ENCODE results near the gene ZKSCAN4.

ZKSCAN4 gene

DNA sequence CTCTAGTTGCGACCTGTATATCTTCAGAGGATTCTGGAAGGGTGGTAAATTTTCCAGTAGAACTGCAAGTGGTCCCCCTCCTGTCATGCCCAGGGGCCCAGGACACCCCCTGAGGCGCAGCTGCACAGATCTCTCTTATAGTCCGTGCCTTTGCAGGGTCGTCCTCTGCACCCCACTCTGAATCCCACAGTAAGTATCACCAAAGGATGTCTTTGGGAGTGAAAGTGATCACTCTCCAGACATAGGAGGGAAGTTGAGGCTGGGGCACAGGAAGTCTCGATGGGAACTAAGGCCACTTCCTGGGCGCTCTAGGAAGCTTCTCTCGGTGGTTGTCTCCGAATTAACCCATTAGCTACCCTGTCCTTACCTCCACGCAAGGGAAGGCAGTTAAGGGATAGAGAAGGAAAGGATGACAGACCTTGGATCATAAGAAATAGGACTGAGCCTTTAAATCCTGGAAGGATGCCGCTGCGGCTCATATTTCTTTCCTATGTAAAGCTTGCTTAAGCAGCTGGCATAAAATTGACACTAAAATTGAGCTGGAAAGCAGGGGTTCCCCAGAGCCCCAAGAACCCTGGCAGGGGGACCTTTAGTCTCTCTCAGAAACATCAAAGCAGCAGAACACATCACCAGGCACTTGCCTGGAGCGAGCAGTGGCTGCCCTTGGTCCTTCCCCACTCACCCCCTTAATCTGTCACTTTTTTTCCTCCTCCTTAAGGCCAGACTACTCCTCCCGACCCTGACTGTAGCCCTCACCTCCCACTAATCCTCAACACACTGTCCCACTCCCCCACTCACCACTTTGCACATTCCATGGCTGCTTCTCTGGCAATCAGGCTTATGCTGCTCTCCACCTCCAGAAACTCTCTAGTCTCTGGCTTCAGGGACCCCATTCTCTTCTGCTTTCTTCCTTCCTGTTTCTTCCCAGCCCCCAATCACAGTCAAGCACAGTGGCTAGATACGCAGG is at the start of gene ZKSCAN4:
Gene ZKSCAN4, minus strand, starts transcription at position 261 of the 967 bp plus-strand sequence. CDS start 289 bp downstream, outside the sequence.
- peak; percentile 86 for DNase-seq

DNA sequence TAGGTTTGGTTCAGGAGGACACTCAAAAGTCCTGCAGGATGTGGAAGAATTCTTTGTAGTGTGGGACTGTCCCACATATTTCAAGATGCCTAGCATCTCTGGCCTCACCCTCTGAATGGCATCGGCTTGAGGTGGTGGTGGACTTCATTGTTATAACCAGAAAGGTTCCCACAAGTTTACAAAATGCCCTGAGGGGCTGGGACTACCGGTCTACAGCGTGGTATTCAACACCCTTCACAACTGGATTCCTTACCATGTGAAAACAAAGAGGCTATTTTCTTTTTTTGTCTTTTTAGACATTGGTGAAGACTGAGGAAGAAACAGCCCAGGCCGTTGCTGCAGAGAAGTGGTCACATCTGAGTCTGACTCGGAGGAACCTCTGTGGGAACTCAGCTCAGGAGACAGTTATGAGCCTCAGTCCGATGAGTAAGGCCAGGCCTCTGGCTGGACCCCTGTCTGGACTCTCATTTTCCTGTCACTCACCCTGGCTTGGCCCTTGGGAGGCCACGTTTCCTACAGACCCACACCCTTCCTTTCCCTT is 44.5 kb upstream of the ZKSCAN4 start:
- no peak for DNase-seq

DNA sequence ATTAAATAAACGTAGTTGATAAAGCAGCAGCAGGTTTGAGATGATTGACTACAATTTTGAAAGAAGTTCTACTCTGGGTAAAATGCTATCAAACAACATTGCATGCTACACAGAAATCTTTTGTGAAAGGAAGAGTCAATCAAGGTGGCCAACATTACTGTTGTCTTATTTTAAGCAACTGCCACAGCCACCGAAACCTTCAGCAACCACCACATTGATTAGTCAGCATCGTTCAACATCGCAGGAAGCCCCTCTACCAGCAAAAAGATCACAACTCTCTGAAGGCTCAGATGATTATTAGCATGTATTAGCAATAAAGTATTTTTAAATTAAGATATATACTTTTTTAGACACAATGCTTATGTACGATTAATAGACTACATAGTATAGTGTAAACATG is 43.3 kb upstream of the ZKSCAN4 start:
- DNase-seq = no peak

DNA sequence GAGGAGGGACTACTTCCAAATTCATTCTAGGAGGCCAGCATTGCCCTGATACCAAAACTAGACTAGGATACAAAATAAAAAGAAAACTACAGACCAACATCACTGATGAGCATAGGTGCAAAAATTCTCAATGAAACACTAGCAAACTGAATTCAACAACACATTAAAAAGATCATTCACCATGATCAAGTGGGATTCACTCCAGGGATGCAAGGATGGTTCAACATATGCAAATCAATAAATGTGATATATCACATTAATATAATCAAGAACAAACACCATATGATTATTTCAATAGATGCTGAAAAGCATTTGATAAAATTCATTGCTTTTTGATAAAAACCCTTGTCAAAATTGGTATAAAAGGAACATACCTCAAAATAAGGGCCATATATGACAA is 39.5 kb upstream of the ZKSCAN4 start:
- no peak for DNase-seq

DNA sequence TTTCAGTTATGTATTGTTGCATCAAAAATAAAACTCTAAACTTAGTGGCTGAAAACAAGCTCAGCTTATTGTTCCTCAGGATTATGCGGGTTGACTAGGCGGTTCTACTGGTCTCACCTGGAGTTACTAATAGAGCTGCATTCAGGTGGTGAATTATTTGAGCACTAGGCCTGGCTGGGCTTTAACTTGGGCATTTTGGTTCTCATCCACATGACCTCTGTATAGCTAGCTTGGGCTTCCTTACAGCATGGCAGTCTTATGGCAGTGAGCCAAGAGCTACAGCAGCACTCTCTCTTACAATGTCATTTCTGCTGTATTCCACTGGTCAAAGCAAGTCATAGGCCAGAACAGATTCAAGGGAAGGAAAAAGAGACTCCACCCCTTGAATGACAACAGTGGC is 30.9 kb upstream of the ZKSCAN4 start:
- DNase-seq = no peak

DNA sequence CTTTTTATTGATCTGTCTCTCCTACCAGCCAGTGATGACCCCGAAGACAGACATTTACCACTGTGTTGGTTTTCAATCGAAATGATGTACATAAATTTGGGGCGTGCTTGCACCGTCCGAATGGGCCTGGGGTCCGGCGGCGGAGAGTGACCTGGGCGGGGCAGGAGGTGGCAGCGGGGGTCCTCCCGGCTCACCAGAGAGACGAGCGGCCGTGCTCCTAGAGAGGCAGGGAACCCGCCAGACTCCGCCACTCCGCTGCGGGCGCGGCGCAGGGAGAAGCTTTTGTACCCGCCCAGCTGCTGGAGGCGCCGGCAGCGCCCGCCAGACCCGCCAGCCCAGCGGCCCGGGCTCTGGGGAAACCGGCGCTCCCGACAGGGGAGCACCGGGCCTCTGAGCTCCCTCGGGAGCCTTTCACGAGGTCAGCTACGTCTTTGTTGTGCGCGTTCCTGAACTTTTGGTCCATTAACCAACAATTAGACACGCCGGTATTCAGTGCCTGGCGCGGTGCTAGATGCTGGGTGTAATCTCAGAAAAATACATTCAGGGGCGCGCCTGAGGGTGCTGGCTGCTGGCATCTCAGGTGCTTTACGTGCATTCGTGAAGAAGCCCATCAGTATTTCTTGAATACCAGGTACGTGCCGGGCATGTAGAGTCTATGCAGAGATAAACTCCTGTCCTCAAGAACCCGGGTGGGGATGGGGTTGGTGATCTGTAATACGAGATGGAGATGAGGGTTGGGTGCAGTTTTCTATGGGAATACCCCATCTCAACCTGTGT is 29.4 kb upstream of the ZKSCAN4 start, which contains the start of gene PGBD1:
Gene PGBD1, plus strand, starts transcription at position 285 of the 777 bp plus-strand sequence. CDS start 2,242 bp downstream, outside the sequence.
- peak; percentile 82 for DNase-seq

DNA sequence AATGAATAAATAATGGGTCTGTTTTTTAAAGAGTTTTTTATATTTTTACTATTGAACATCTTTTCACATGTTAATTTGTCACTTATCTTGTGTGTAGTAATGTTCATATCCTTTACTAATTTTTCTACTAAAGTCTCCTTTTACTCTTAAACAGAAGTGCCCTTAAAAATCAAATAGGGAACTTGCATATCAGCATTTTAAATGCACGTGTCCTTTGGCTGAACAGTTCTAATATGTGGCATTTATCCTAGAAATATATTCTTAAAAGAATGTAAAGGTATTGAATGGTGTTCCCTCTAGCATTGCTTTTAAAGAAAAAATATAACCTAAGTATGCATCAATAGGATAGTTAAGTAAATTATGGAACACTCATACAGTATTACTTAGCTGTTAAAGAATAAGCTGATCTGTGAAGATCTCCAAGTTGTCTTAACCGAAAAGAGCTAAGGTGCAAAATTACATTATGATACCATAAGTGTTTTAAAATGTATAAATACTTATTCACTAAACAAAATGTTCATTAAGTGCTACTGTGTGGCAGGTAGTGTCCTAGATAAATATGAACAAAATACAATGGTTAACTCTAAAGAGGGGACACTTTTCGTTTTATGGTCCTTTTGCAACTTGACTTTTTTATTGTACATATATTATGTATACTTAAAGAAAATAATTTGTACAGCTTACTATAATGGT is 28.7 kb upstream of the ZKSCAN4 start:
- DNase-seq = no peak

DNA sequence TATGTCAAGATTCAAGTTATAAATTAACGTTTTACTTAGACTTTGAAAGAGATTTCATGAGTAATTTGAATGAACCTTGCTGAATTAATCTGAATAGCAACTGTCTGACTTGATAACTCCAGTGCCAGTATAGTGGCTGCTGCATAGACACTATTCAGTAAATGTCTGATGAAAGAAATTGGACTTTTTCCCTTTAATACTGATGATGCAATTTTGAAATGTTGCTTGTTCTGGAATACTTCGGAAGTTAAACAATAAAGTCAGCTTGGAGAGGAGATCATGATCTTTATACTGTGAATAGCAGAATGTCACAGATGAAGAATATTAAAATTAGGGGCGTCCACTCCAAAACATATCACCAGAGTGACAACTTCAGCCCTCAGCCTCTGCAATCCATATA is 25.7 kb upstream of the ZKSCAN4 start:
- DNase-seq = no peak

DNA sequence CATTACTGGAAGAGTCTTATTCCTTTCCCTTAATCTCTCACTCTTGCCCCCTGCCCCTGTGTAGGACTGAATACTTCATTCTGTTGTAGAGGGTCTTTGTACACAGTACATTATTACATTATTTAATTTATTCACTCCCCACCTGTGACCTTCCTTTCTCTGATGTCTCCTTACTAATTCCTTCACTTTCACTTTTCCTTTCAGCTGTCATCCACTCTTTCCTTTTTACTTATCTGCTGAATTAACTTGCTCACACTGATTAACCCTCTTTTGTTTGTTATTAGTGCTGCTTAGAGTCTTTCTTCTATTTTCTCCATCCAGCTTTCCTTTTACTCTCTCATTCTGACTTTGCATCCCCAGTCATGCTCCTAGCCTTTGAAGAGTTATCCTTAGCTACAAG is 22.8 kb upstream of the ZKSCAN4 start:
- DNase-seq = no peak

DNA sequence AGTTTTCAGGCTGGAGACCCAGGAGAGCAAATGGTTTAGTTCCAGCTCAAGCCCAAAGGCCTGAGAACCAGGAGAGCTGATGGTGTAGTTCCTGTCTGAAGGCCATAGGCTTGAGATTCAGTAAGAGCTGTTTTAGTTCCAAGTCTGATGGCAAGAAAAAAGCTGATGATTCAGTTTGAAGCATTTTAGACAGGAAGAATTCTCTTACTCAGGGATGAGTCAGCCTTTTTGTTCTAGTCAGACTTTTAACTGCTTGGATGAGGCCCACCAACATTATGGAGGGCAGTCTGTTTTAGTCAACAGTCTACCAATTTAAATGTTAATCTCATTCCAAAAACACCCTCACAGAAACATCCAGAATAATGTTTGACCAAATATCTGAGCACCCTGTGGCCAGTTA is 17.4 kb upstream of the ZKSCAN4 start:
- no peak for DNase-seq

DNA sequence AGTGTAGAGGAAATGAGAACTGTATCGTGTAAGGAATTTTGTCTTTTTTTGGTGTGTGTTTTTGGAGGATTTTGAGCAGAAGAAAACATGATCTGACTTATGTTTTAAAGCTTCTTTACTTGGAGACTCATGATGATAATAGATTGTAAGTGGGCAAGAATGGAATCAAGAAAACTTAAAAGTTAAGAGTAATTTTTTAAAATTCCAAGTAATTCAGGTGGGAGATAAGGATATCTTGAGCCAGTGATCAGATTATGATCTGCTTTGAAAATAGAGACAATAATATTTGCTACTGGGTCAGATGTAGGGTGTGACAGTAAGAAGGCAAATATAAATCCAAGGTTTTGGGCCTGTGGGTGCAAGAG is 15.6 kb upstream of the ZKSCAN4 start:
- no peak for DNase-seq

DNA sequence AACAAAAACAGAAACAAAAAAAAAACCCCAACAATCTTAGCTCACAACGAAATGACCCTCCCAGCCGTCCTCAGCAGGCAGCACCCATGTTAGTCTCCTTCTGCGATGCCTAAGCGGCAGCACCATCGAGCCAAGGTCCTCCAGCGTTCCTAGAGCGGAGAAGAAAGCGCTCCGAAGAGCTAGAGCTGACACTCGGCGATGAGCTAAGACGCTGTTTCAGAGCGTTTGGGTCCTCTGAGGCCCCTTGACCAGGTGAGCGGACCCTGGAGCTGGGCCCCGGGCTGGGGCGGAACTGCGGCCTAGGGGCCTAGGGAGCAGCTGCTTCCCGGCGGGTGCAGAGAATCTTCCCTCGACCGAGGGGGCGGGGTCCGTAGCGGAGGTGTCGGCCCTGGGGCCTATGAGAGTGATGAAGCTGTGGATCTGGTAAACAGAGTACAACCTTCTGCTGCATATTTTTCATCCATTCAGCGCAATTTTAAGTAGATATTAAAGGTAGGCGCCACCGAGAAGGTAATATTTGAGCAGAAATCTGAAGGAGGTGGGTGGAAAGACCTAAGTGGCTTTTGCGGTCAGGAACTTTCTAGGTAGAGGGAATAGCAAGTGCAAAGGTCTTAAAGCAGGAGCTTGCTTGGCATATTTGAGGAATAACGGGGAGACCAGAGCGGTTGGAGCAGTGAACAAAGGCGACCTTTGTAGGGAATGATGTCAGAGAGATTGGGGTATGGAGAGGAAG is 15.1 kb upstream of the ZKSCAN4 start, which contains the start of gene ZSCAN26:
Gene ZSCAN26, plus strand, starts transcription at position 182 of the 733 bp plus-strand sequence. CDS start 4,777 bp downstream, outside the sequence.
- peak; percentile 90 for DNase-seq

DNA sequence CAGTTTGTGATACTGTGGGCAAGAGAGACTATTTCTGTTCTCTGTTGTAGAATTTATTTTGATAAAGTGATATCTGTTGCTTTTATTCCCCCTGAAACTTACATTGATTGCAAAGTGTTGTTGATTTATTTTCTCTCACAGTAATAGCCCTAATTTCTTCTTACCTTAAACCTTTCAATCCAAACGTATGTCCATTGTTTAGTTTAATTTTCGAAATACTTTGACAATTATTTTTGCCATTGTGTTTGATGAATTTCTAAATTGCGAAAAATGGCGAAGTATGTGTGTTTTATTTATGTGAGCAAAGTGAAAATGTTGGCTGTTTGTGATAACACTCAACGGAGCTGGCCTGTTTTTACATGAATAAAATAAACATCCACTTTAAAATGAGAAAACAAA is 14.5 kb upstream of the ZKSCAN4 start:
- DNase-seq = no peak

DNA sequence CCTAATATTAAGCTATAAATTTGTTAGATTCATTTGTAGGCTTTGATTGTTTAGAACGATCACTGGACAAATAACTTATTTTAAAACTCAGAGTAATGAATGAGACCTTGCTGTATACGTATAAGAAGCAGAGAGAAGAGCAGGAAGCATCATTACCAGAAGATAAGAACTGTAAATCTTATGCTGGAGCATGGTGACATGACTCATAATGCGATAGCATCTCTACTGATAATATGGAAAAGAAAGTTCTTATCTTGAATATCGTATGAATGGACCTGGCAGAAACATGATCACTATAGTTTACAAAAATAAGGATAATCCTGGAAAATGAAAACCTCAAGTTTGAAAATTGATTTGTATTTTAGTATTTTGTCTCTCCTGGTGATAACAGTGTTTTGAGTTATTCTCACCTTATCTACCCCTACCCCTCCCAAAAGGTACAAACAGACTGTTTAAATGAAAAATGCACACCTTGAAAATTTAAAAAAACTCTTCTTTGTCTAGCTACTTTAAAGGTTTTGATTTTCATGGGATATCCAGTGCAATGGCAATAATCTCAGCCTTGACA is 12.8 kb upstream of the ZKSCAN4 start:
- no peak for DNase-seq

DNA sequence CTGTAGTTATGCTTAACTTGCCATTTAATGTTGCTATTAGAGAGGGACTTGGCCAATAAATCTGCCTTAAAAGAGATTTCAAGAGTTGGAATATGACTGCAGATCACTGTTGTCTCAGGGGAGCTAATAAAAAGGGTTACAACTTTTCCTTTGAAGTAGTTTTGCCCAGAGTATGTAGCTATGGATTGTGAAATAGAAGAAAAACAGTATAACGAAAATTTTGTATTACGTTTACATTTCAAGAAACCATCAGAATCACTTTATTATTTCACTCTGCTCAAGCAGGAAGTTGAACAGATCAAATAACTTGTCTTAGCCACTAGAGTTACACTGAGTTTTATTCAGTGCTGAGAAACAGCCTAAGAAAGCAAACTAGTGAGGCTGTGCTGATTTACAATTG is 11.9 kb upstream of the ZKSCAN4 start:
- DNase-seq = no peak

DNA sequence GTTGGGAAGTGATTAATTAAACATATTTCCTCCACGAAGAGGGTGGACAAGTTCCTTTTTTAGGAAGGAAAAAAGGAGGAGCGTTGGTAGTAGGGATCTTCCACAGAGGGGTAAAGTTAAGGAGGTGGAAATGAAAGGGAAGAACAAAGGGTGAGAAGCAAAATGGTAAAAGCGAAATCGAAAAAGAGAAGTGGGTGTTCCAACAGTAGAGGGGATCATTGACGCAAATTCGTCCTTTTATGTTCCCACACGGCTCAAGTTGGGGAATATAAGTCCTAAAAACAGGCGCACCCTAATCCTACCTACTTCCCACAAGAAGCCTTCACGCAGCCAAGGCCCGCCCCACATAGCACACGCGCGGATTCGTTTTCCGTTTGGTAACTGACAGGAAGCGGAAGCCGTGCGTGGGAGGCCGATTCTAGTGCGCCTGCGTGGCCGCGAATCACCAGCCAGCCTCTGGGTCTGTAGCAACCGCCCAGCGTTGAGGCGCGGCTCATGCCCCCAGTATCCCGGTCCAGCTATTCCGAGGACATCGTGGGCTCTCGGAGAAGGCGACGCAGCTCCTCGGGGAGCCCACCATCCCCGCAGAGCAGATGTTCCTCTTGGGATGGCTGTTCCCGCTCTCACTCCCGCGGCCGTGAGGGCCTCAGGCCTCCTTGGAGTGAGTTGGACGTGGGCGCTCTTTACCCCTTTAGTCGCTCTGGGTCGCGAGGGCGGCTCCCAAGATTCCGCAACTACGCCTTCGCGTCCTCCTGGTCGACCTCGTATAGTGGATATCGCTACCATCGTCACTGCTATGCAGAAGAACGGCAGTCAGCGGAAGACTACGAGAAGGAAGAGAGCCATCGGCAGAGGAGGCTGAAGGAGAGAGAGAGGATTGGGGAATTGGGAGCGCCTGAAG is 7.1 kb upstream of the ZKSCAN4 start, which contains the start of gene NKAPL:
Gene NKAPL, plus strand, starts transcription at position 421 of the 901 bp plus-strand sequence. Its CDS starts 75 bp downstream, at position 496.
- DNase-seq = no peak

DNA sequence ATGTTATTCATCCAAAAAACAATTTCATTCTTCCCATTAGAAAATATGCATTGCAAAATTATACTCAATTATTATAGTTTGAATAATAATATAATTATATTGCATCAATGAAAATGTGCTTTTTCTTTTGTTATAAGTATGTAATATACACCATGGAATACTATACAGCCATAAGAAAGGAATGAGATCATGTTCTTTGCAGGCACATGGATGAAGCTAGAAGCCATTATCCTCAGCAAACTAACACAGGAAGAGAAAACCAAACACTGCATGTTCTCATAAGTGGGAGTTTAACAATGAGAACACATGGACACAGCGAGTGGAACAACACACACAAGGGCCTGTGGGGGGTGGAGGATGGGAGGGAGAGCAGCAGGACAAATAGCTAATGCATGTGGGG is 5.0 kb upstream of the ZKSCAN4 start:
- DNase-seq = no peak

DNA sequence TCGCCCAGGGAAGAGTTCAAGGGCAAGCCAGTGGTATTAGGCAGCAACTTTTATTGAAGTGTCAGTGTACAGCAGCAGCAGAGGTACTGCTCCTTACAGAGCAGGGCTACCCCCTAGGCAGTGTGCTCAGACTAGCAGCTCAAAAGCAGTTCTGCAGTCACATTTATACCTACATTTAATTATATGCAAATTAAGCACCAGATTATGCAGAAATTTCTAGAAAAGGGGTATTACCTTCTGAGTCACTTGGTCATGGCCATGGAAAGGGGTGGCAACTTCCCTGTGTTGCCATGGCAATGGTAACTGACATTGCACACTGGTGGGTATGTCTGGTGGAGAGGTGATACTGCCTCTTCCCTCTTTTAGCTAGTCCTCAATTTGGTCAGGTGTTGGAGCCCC is 2.1 kb upstream of the ZKSCAN4 start:
- no peak for DNase-seq

DNA sequence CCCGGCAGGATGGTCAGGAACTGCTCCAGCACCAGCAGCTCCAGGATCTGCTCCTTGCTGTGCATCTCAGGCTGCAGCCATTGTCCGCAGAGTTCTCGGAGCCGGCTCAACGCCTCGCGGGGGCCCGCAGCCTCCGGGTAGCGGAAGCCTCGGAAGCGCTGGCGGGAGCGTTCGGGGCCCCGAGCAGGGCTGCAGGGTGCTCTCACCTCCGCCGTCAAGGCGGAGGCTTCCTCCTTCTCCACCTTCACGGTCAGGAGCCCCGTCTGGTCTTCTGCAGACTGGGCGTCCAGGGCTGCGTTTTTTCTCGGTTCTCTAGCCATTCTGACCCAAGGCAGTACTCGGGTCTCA is 434 bp downstream of the ZKSCAN4 start:
- DNase-seq = peak; percentile 30

DNA sequence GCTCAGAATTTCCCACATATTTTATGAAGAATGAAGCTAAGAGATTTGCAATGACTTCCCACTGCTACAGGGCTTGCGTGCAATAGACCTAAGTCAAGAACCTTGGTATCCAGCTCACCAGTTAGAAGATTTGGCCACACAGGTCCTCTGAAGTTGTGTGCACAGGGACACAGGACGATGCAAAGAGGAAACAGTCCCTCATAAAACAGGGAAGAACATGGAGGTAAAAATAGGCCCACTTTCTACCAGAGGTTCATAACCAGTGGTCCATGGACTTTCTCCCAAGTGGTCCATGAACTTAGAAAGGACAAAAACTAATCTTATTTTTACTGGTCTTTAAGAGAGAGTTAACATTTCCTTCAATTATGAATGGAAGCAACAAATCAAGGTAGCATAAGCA is 1.3 kb downstream of the ZKSCAN4 start:
- DNase-seq = no peak

DNA sequence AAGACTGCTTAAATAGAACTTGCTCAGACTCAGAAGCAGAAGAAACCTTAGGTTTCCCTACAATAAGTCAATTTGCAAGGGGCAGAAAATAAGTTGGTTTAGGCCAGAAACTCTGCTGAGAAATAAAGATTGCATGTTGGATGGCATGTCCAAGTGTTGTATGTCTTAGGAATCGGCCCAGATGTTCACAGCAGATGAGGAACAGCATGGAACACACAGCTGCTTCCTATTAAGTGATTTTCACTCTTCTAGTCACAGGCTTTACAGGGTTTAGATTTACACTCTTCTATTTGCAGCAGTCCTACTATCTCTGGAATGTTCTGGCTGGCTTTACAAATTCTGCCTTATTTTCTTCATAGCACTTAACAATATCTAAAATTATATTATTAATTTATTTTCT is 3.2 kb downstream of the ZKSCAN4 start:
- no peak for DNase-seq

Data from NCI-H2171 treated with DMSO at 0.1 percent for 48 hours (cell line).